Pancreas (tissue), 10 donors: Measurements from ENCODE around the gene PNO1. TPM values are rescaled to one million over a fixed set of nuclear protein-coding genes. Genes with fewer than 3 reads are reported as not detected.

Source experiments
- ATAC-seq, 4 donors: fragments of 200-7000 bp; cut with Tn5 transposase; one replicate each; pipeline versions ENCODE4 v1.8.0 to v1.9.1; 2020; ENCODE audit warnings: mild to moderate bottlenecking in 4 of 4, moderate library complexity in 4 of 4
- DNase-seq, 6 donors: peaks; one replicate each; pipeline ENCODE4 v3.0.0-alpha.2; 2020
- FAIRE-seq: peaks from 2 replicates; lab custom pipeline; 2012; peaks lifted over from hg19 to GRCh38; lab: Jason Lieb, UNC
- H3K27ac ChIP-seq, 4 donors: fragments of 200-600 bp; sonication (generic); 1 replicate in 3 of 4; 2 replicates in 1 of 4; pipeline versions ENCODE4 v1.5.0 to v1.8.0; 2020
- H3K27me3 ChIP-seq, 4 donors: fragments of 200-600 bp; one replicate each; pipeline ENCODE4 v1.8.0; 2021
- H3K36me3 ChIP-seq, 3 donors: fragments of 200-600 bp; sonication (generic) in 1 of 3; one replicate each; pipeline versions ENCODE4 v1.5.0 to v1.8.0; 2020 to 2021
- H3K4me1 ChIP-seq, 3 donors: fragments of 200-600 bp; one replicate each; pipeline ENCODE4 v1.8.0; 2021
- H3K4me3 ChIP-seq, 4 donors: fragments of 200-600 bp; sonication (generic) in 2 of 4; one replicate each; pipeline versions ENCODE4 v1.5.0 to v1.8.0; 2020 to 2021
- H3K9me3 ChIP-seq, 4 donors: fragments of 200-600 bp; one replicate each; pipeline ENCODE4 v1.8.0; 2021
- WGBS, 2 donors: extraction: QIAGEN DNeasy Blood & Tissue Kit; methylation state at CpG; one replicate each; pipeline ENCODE4 v1.1.7; 2013; 5-methylcytosine and 5-hydroxymethylcytosine counted together
- intact Hi-C, 3 donors: fragments of 100-400 bp; cut with DNase I; formaldehyde crosslinking; loops; one replicate each; pipeline versions ENCODE4 v1.11.1 to v1.14.2; 2022
- polyA plus RNA-seq, 2 donors: library from polyadenylated mRNA; stranded (reverse); fragments of 200-250 nt; gene quantifications; one replicate each; pipeline ENCODE4 v1.2.3, GENCODE V29; 2013
- total RNA-seq, 6 donors: library from RNA; stranded (reverse); fragmentation: NEBNext Ultra II Directional in 4 of 6; extraction: Animal tissue kit (Norgen Biotek cat#: 25700) in 4 of 6; gene quantifications; one replicate each; pipeline versions ENCODE4 v1.2.1 to v1.2.4, GENCODE V29; 2021 to 2023
- TF ChIP-seq, protein P1 (sequence below), 4 donors: fragments of 200-600 bp; sonication (generic) in 3 of 4; IDR thresholded peaks; one replicate each; pipeline versions ENCODE4 v1.5.0 to v1.8.0; 2021; ENCODE audit warnings: antibody characterized with exemption in 4 of 4
- donor health status: healthy with polysubstance abuse.
- donor health status: DM: no; HTN: no; CAD: no; lungs with moderate emphysema.
- donor health status: DM: no; HTN: no; CAD: no.
- donor health status: control.
- donor health status: control.
- donor health status: Bipolar disorder and iron deficiency.
- donor health status: DM: yes; HTN: yes; CAD: no.
- donor health status: DM: no; HTN: no; CAD: no.
- donor health status: DM: no; HTN: no; CAD: no.
- donor health status: DM: yes; HTN: yes; CAD: no.

The PNO1 gene
- total and polyA plus RNA-seq, 8 donors, result 3.5 to 8.2 (median 5.3) TPM

GRCh38 chr2:68155618-68156017, 2.1 kb upstream of the PNO1 start:
- H3K4me1 ChIP-seq, result peaks cover 8 to 22% (median 19%) of the 10 kb centered on the region in 3 donors
- WGBS, 2 donors, result 92 to 95% methylated on average over 7 of the region's 7 CpGs
- H3K27ac ChIP-seq, result no peak overlapping the region
- ATAC-seq (no peak), DNase-seq (no peak), FAIRE-seq (no peak)
- H3K36me3 ChIP-seq, result no peaks in the 10 kb centered on the region
- intact Hi-C loops, result no loop called here
- TF ChIP-seq, protein P1, sequence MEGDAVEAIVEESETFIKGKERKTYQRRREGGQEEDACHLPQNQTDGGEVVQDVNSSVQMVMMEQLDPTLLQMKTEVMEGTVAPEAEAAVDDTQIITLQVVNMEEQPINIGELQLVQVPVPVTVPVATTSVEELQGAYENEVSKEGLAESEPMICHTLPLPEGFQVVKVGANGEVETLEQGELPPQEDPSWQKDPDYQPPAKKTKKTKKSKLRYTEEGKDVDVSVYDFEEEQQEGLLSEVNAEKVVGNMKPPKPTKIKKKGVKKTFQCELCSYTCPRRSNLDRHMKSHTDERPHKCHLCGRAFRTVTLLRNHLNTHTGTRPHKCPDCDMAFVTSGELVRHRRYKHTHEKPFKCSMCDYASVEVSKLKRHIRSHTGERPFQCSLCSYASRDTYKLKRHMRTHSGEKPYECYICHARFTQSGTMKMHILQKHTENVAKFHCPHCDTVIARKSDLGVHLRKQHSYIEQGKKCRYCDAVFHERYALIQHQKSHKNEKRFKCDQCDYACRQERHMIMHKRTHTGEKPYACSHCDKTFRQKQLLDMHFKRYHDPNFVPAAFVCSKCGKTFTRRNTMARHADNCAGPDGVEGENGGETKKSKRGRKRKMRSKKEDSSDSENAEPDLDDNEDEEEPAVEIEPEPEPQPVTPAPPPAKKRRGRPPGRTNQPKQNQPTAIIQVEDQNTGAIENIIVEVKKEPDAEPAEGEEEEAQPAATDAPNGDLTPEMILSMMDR (IDR thresholded peaks at IDR 0.05), result no peak
- no peak overlapping the region for H3K4me3 ChIP-seq
- H3K27me3 ChIP-seq, result no peaks in the 10 kb centered on the region
- no peaks in the 10 kb centered on the region for H3K9me3 ChIP-seq

DNA sequence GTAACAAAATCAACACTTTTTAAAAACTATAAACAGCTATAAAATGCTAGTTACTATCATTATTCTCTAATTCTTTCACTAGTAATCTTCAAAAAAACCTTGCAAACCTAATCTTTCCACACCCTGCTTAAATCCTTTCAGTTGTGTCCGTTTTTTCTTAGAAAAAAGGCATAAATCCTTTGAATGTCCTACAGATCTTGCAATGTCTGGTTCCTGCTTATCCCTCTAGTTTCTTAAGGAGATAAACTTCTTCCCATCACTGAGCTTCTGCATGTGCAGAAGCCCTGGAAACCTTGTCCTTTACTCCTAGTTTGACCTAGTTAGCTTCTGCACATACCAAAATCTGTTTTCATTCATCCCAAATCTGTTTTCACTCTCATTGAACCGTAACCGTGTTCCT, 1.3 kb upstream of the PNO1 start:
- Histone ChIP-seq H3K27me3 (no peaks in the 10 kb centered on the region), H3K36me3 (no peaks in the 10 kb centered on the region), H3K27ac (no peak overlapping the region), H3K4me1 (peaks cover 8 to 22% (median 19%) of the 10 kb centered on the region in 3 donors), H3K4me3 (peak overlapping the region; percentile 70 to 84 (median 79)), H3K9me3 (no peaks in the 10 kb centered on the region)
- ATAC-seq, result no peak
- no peak for FAIRE-seq
- TF ChIP-seq, protein P1 (IDR thresholded peaks at IDR 0.05), result no peak
- intact Hi-C loops, result no loop called here
- DNase-seq, result no peak
- WGBS, 2 donors, result 8 to 13% methylated on average over 3 of the region's 3 CpGs

DNA sequence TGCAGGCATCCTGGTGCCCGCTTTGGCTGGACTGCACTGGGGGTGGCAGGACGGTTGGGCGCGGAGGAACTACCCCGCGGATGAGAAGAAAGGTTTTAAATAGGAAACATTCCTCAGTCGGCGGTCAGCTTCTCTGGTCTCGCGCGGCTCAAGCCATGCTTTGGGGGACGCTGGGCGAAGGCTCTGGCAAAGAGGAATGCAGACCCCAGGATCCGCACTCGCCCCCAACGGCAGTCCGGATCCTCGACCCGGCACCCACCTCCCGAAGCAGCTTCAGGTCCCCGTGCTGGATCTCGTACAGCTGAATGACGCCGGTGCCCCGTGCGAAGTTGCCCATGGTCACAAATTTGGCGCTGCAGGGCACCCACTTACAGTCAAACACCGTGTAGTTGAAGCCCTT, 686 bp upstream of the PNO1 start:
- ATAC-seq (peak; percentile 42 to 69 (median 62)), DNase-seq (peak in 3 of 6 donors; percentile 53 to 71 (median 69)), FAIRE-seq (no peak)
- Histone ChIP-seq H3K9me3 (no peaks in the 10 kb centered on the region), H3K4me3 (peak overlapping the region; percentile 70 to 84 (median 79)), H3K4me1 (peaks cover 8 to 22% (median 19%) of the 10 kb centered on the region in 3 donors), H3K36me3 (peaks cover 0 to 4% (median 0%) of the 10 kb centered on the region in 3 donors), H3K27ac (peak overlapping the region; percentile 91 to 97 (median 94)), H3K27me3 (no peaks in the 10 kb centered on the region)
- intact Hi-C loops, result no loop called here
- TF ChIP-seq, protein P1 (IDR thresholded peaks at IDR 0.05), result no peak
- WGBS, 2 donors, result 0% methylated on average over 28 of the region's 28 CpGs

DNA sequence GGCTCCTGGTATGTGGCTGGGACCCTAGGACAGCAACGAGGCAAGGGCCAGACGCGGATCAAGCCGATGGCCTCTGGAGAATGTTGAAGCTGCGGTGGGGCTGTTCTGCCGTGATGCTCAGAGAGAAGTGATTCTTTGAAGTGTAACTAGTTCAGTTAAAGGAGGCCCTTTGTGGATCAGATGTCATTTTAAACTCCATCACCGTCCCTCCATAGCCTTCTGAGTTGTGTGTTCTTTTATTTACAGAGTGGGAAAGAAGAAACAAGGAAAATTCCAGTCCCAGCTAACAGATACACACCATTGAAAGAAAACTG, 403 bp downstream of the PNO1 start:
- H3K9me3 ChIP-seq, result no peaks in the 10 kb centered on the region
- DNase-seq (no peak), FAIRE-seq (no peak), ATAC-seq (no peak)
- H3K4me3 ChIP-seq, result peak overlapping the region; percentile 77 to 93 (median 82)
- TF ChIP-seq, protein P1 (IDR thresholded peaks at IDR 0.05), result no peak
- peaks cover 8 to 22% (median 19%) of the 10 kb centered on the region in 3 donors for H3K4me1 ChIP-seq
- intact Hi-C loops, result no loop called here
- peaks cover 0 to 15% (median 3%) of the 10 kb centered on the region in 3 donors for H3K36me3 ChIP-seq
- peak overlapping the region; percentile 91 to 97 (median 94) for H3K27ac ChIP-seq
- no peaks in the 10 kb centered on the region for H3K27me3 ChIP-seq
- 0 to 2% methylated on average over 7 of the region's 7 CpGs for WGBS, 2 donors

GRCh38 chr2:68163641-68164040, 6.0 kb downstream of the PNO1 start:
- peaks cover 0 to 27% (median 4%) of the 10 kb centered on the region in 3 donors for H3K36me3 ChIP-seq
- DNase-seq (no peak), FAIRE-seq (no peak), ATAC-seq (no peak)
- intact Hi-C loops, result no loop called here
- no peak overlapping the region for H3K27ac ChIP-seq
- 92 to 95% methylated on average over 1 of the region's 1 CpG for WGBS, 2 donors
- H3K4me3 ChIP-seq, result no peak overlapping the region
- TF ChIP-seq, protein P1 (IDR thresholded peaks at IDR 0.05), result no peak
- H3K9me3 ChIP-seq, result no peaks in the 10 kb centered on the region
- H3K27me3 ChIP-seq, result no peaks in the 10 kb centered on the region
- H3K4me1 ChIP-seq, result peaks cover 7 to 9% (median 9%) of the 10 kb centered on the region in 3 donors
